GM19468 (cell line): Measurements from ENCODE around the gene PPP4R1.
"Not testable (repeated sequence)": the region's sequence is repeated elsewhere in the genome, so short reads cannot be mapped to it uniquely, and the experiment has no call there.

Experiments
- ATAC-seq: cut with Tn5 transposase; IDR thresholded peaks from one replicate; pipeline ENCODE4 v1.9.1; 2021; ENCODE audit warnings: mild to moderate bottlenecking, moderate library complexity, moderate number of reproducible peaks; ENCODE audit not compliant: unreplicated experiment; ENCODE audit errors: extremely low read depth

Gene PPP4R1

GRCh38 chr18:9614401-9615279 lies at the start of gene PPP4R1:
TSS of gene PPP4R1 (minus strand) at chr18:9614559. CDS start at chr18:9614484, 75 bp downstream.
- peak; percentile 9 for ATAC-seq

GRCh38 chr18:9663377-9663776 lies 49.0 kb upstream of the PPP4R1 start:
- no peak for ATAC-seq

GRCh38 chr18:9661564-9661963 lies 47.2 kb upstream of the PPP4R1 start:
- ATAC-seq: no peak

GRCh38 chr18:9659499-9660375 lies 45.4 kb upstream of the PPP4R1 start:
- ATAC-seq: no peak

GRCh38 chr18:9658087-9658641 lies 43.8 kb upstream of the PPP4R1 start:
- ATAC-seq: no peak

GRCh38 chr18:9655232-9655767 lies 40.9 kb upstream of the PPP4R1 start:
- no peak for ATAC-seq

- no peak for ATAC-seq
Observed at GRCh38 chr18:9653390-9653789, 39.0 kb upstream of the PPP4R1 start.

GRCh38 chr18:9649164-9649540 lies 34.8 kb upstream of the PPP4R1 start:
- no peak for ATAC-seq

- ATAC-seq: no peak
Observed at GRCh38 chr18:9648431-9649163, 34.2 kb upstream of the PPP4R1 start.

- ATAC-seq: no peak
Observed at GRCh38 chr18:9647496-9648323, 33.4 kb upstream of the PPP4R1 start.

GRCh38 chr18:9643549-9643948 lies 29.2 kb upstream of the PPP4R1 start:
- ATAC-seq: no peak

GRCh38 chr18:9642799-9643462 lies 28.6 kb upstream of the PPP4R1 start:
- no peak for ATAC-seq

- not testable (repeated sequence) for ATAC-seq
Observed at GRCh38 chr18:9641081-9641480, 26.7 kb upstream of the PPP4R1 start.

GRCh38 chr18:9638886-9639285 lies 24.5 kb upstream of the PPP4R1 start:
- no peak for ATAC-seq

GRCh38 chr18:9637036-9637767 lies 22.8 kb upstream of the PPP4R1 start:
- no peak for ATAC-seq

GRCh38 chr18:9634856-9635255 lies 20.5 kb upstream of the PPP4R1 start:
- no peak for ATAC-seq

GRCh38 chr18:9631814-9632496 lies 17.6 kb upstream of the PPP4R1 start:
- no peak for ATAC-seq
